BE2C (cell line): ENCODE results near the gene EPS8.

Experiments used
- DNase-seq: peaks from one replicate; pipeline ENCODE4 v3.0.0-alpha.2; 2020
- H3K27me3 ChIP-seq: fragments of 250-450 bp; sonication (Bioruptor Pico); 2 replicates; pipeline ENCODE4 v1.5.1; 2020; ENCODE audit warnings: mild to moderate bottlenecking
- H3K36me3 ChIP-seq: fragments of 250-450 bp; sonication (Bioruptor Pico); 2 replicates; pipeline ENCODE4 v1.5.1; 2020; ENCODE audit warnings: mild to moderate bottlenecking
- H3K4me1 ChIP-seq: fragments of 250-450 bp; sonication (Bioruptor Pico); 2 replicates; pipeline ENCODE4 v1.5.1; 2020
- H3K4me3 ChIP-seq: 2 replicates; pipeline ENCODE4 v1.5.1; 2011; ENCODE audit warnings: low read depth, low read length
- H3K9me3 ChIP-seq: fragments of 250-450 bp; sonication (Bioruptor Pico); 2 replicates; pipeline ENCODE4 v1.5.1; 2020
- CTCF ChIP-seq: IDR thresholded peaks from 2 replicates; pipeline ENCODE4 v1.5.1; 2012; ENCODE audit warnings: mild to moderate bottlenecking, low read depth, low read length

Gene EPS8

GRCh38 chr12:15631007-15631715 lies 158.0 kb downstream of the EPS8 start:
- H3K4me3 ChIP-seq, result no peak overlapping the region
- peaks cover 14% of the 10 kb centered on the region for H3K27me3 ChIP-seq
- H3K36me3 ChIP-seq, result no peaks in the 10 kb centered on the region
- no peak for TF ChIP-seq CTCF
- H3K4me1 ChIP-seq, result no peaks in the 10 kb centered on the region
- no peaks in the 10 kb centered on the region for H3K9me3 ChIP-seq
- no peak for DNase-seq

- H3K27me3 ChIP-seq, result peaks cover 23% of the 10 kb centered on the region
- no peaks in the 10 kb centered on the region for H3K9me3 ChIP-seq
- no peaks in the 10 kb centered on the region for H3K4me1 ChIP-seq
Measured at GRCh38 chr12:15629761-15630160, 159.4 kb downstream of the EPS8 start.

GRCh38 chr12:15629108-15629507 lies 160.1 kb downstream of the EPS8 start:
- Histone ChIP-seq H3K27me3 (peaks cover 21% of the 10 kb centered on the region), H3K4me1 (no peaks in the 10 kb centered on the region), H3K4me3 (no peak overlapping the region), H3K36me3 (no peaks in the 10 kb centered on the region), H3K9me3 (no peaks in the 10 kb centered on the region)
- no peak for TF ChIP-seq CTCF
- DNase-seq, result no peak

More at GRCh38 chr12:15629761-15630160, 159.4 kb downstream of the EPS8 start:
- H3K36me3 ChIP-seq, result no peaks in the 10 kb centered on the region
- TF ChIP-seq CTCF, result no peak
- no peak for DNase-seq
- H3K4me3 ChIP-seq, result no peak overlapping the region

- H3K9me3 ChIP-seq, result no peaks in the 10 kb centered on the region
- peaks cover 15% of the 10 kb centered on the region for H3K27me3 ChIP-seq
- no peak overlapping the region for H3K4me3 ChIP-seq
- no peaks in the 10 kb centered on the region for H3K4me1 ChIP-seq
- H3K36me3 ChIP-seq, result no peaks in the 10 kb centered on the region
- TF ChIP-seq CTCF, result no peak
- no peak for DNase-seq
Measured at GRCh38 chr12:15627995-15628945, 160.9 kb downstream of the EPS8 start.

GRCh38 chr12:15625075-15625474 lies 164.1 kb downstream of the EPS8 start:
- no peaks in the 10 kb centered on the region for H3K9me3 ChIP-seq
- TF ChIP-seq CTCF, result no peak

More at GRCh38 chr12:15625075-15625474, 164.1 kb downstream of the EPS8 start:
- Histone ChIP-seq H3K27me3 (peaks cover 20% of the 10 kb centered on the region), H3K36me3 (no peaks in the 10 kb centered on the region), H3K4me1 (no peaks in the 10 kb centered on the region), H3K4me3 (no peak overlapping the region)
- no peak for DNase-seq
